Sigmoid colon (tissue), 7 donors: ENCODE results near the gene MYO9A. TPM values are rescaled to one million over a fixed set of nuclear protein-coding genes. Genes with fewer than 3 reads are reported as not detected.

ENCODE experiments used
- DNase-seq: peaks from one replicate; pipeline ENCODE4 v3.0.0-alpha.2; 2019
- H3K27ac ChIP-seq, 4 donors: fragments of 200-600 bp; sonication (generic); one replicate each; pipeline ENCODE4 v1.5.1; 2016 to 2019; ENCODE audit warnings: mild to moderate bottlenecking in 1 of 4
- H3K27me3 ChIP-seq, 3 donors: fragments of 200-600 bp; sonication (generic); one replicate each; pipeline ENCODE4 v1.5.1; 2019; ENCODE audit warnings: mild to moderate bottlenecking in 1 of 3
- H3K36me3 ChIP-seq, 4 donors: fragments of 200-600 bp; sonication (generic); one replicate each; pipeline ENCODE4 v1.5.1; 2016 to 2019
- H3K4me1 ChIP-seq, 4 donors: fragments of 200-600 bp; sonication (generic); one replicate each; pipeline ENCODE4 v1.5.1; 2017 to 2019
- H3K4me3 ChIP-seq, 4 donors: fragments of 200-600 bp; sonication (generic); one replicate each; pipeline ENCODE4 v1.5.1; 2017 to 2019; ENCODE audit warnings: mild to moderate bottlenecking in 2 of 4, moderate library complexity in 1 of 4
- H3K9me3 ChIP-seq, 4 donors: fragments of 200-600 bp in 3 of 4; sonication (generic) in 3 of 4; one replicate each; pipeline versions ENCODE4 v1.5.1 to v1.6.1; 2013 to 2019
- CTCF ChIP-seq, 4 experiments: fragments of 450-650 bp in 3 of 4; fragments of 200-600 bp in 1 of 4; IDR thresholded peaks; one replicate each; pipeline ENCODE4 v1.5.1; 2016 to 2019; ENCODE audit warnings: antibody characterized with exemption in 4 of 4, mild to moderate bottlenecking in 3 of 4, moderate library complexity in 2 of 4
- EP300 ChIP-seq, 4 donors: sonication (generic); formaldehyde crosslinking; IDR thresholded peaks; one replicate each; pipeline ENCODE4 v1.6.1; 2017; ENCODE audit warnings: antibody characterized with exemption in 4 of 4
- POLR2A ChIP-seq, 2 donors: fragments of 450-650 bp; IDR thresholded peaks; one replicate each; pipeline ENCODE4 v1.6.1; 2016; ENCODE audit warnings: antibody characterized with exemption in 2 of 2, mild to moderate bottlenecking in 2 of 2, moderate library complexity in 2 of 2
- POLR2AphosphoS5 ChIP-seq, 4 donors: sonication (generic); formaldehyde crosslinking; IDR thresholded peaks; one replicate each; pipeline ENCODE4 v1.6.1; 2017; ENCODE audit warnings: antibody characterized with exemption in 4 of 4
- WGBS, 2 donors: extraction: QIAGEN DNeasy Blood & Tissue Kit; methylation state at CpG; one replicate each; pipeline ENCODE4 v1.1.7; 2013; 5-methylcytosine and 5-hydroxymethylcytosine counted together
- intact Hi-C: fragments of 100-400 bp; cut with DNase I; formaldehyde crosslinking; loops from one replicate; pipeline ENCODE4 v1.15.1; 2023
- polyA plus RNA-seq, 3 donors: library from polyadenylated mRNA; stranded (reverse); fragments of 200-250 nt; gene quantifications; one replicate each; pipeline ENCODE4 v1.2.3, GENCODE V29; 2013
- total RNA-seq, 4 donors: library from RNA; depleted of rRNA; stranded (reverse); fragments of >200 nt; gene quantifications; one replicate each; pipeline ENCODE4 v1.1.0, GENCODE V29; 2016
- donor health status: healthy with polysubstance abuse.
- donor health status: Bipolar disorder and iron deficiency.
- donor health status: healthy.

The MYO9A gene
- total and polyA plus RNA-seq, 7 donors, result 3.0 to 80.0 (median 55.8) TPM

GRCh38 chr15:71826196-71826595, 291.8 kb downstream of the MYO9A start:
- H3K4me1 ChIP-seq, result no peaks in the 10 kb centered on the region
- H3K9me3 ChIP-seq, result peaks cover 0 to 13% (median 6%) of the 10 kb centered on the region in 4 donors
- WGBS, 2 donors, result 93 to 96% methylated on average over 5 of the region's 5 CpGs
- no peak overlapping the region for H3K27ac ChIP-seq
- H3K4me3 ChIP-seq, result no peak overlapping the region
- DNase-seq, result no peak
- no peaks in the 10 kb centered on the region for H3K27me3 ChIP-seq
- no peak for TF ChIP-seq POLR2A (IDR thresholded peaks at IDR 0.05)
- TF ChIP-seq CTCF (IDR thresholded peaks at IDR 0.05), result no peak
- TF ChIP-seq EP300 (IDR thresholded peaks at IDR 0.05), result no peak
- no peak for TF ChIP-seq POLR2AphosphoS5 (IDR thresholded peaks at IDR 0.05)
- intact Hi-C loops, result no loop called here
- peaks cover 8 to 79% (median 33%) of the 10 kb centered on the region in 4 donors for H3K36me3 ChIP-seq

- peaks cover 0 to 19% (median 7%) of the 10 kb centered on the region in 4 donors for H3K9me3 ChIP-seq
- H3K4me3 ChIP-seq, result no peak overlapping the region
- H3K27ac ChIP-seq, result no peak overlapping the region
- no peak for TF ChIP-seq CTCF (IDR thresholded peaks at IDR 0.05)
- TF ChIP-seq POLR2A (IDR thresholded peaks at IDR 0.05), result no peak
- no peak for TF ChIP-seq POLR2AphosphoS5 (IDR thresholded peaks at IDR 0.05)
- no peak for TF ChIP-seq EP300 (IDR thresholded peaks at IDR 0.05)
- no peaks in the 10 kb centered on the region for H3K27me3 ChIP-seq
- H3K36me3 ChIP-seq, result peaks cover 8 to 76% (median 33%) of the 10 kb centered on the region in 4 donors
- DNase-seq, result no peak
- intact Hi-C loops, result no loop called here
- WGBS, 2 donors, result 86 to 91% methylated on average over 4 of the region's 4 CpGs
- no peaks in the 10 kb centered on the region for H3K4me1 ChIP-seq
These were observed 292.8 kb downstream of the MYO9A start for GRCh38 chr15:71825021-71825730.

GRCh38 chr15:71823801-71824200, 294.1 kb downstream of the MYO9A start:
- no peaks in the 10 kb centered on the region for H3K4me1 ChIP-seq
- H3K9me3 ChIP-seq, result peaks cover 0 to 21% (median 7%) of the 10 kb centered on the region in 4 donors
- no peak for DNase-seq
- intact Hi-C loops, result no loop called here
- H3K27ac ChIP-seq, result no peak overlapping the region
- 77 to 82% methylated on average over 3 of the region's 3 CpGs for WGBS, 2 donors
- H3K27me3 ChIP-seq, result no peaks in the 10 kb centered on the region
- H3K4me3 ChIP-seq, result no peak overlapping the region
- H3K36me3 ChIP-seq, result peaks cover 1 to 63% (median 20%) of the 10 kb centered on the region in 4 donors
- TF ChIP-seq CTCF (IDR thresholded peaks at IDR 0.05) (no peak), POLR2A (IDR thresholded peaks at IDR 0.05) (no peak), POLR2AphosphoS5 (IDR thresholded peaks at IDR 0.05) (no peak), EP300 (IDR thresholded peaks at IDR 0.05) (no peak)

GRCh38 chr15:71822890-71823630, 294.9 kb downstream of the MYO9A start:
- WGBS, 2 donors, result 95 to 96% methylated on average over 3 of the region's 3 CpGs
- intact Hi-C loops, result no loop called here
- TF ChIP-seq POLR2A (IDR thresholded peaks at IDR 0.05) (no peak), CTCF (IDR thresholded peaks at IDR 0.05) (no peak), POLR2AphosphoS5 (IDR thresholded peaks at IDR 0.05) (no peak), EP300 (IDR thresholded peaks at IDR 0.05) (no peak)
- peaks cover 0 to 56% (median 18%) of the 10 kb centered on the region in 4 donors for H3K36me3 ChIP-seq
- H3K27ac ChIP-seq, result no peak overlapping the region
- DNase-seq, result no peak
- no peaks in the 10 kb centered on the region for H3K27me3 ChIP-seq
- H3K4me3 ChIP-seq, result no peak overlapping the region
- no peaks in the 10 kb centered on the region for H3K4me1 ChIP-seq
- peaks cover 0 to 21% (median 7%) of the 10 kb centered on the region in 4 donors for H3K9me3 ChIP-seq
